DMS79 treated with DMSO at 0.1 percent for 48 hours (cell line): ENCODE data around the gene SNX9.

Experiments
- DNase-seq: peaks from one replicate; lab custom pipeline; 2025; lab: John Stamatoyannopoulos, UW

The SNX9 gene

DNA sequence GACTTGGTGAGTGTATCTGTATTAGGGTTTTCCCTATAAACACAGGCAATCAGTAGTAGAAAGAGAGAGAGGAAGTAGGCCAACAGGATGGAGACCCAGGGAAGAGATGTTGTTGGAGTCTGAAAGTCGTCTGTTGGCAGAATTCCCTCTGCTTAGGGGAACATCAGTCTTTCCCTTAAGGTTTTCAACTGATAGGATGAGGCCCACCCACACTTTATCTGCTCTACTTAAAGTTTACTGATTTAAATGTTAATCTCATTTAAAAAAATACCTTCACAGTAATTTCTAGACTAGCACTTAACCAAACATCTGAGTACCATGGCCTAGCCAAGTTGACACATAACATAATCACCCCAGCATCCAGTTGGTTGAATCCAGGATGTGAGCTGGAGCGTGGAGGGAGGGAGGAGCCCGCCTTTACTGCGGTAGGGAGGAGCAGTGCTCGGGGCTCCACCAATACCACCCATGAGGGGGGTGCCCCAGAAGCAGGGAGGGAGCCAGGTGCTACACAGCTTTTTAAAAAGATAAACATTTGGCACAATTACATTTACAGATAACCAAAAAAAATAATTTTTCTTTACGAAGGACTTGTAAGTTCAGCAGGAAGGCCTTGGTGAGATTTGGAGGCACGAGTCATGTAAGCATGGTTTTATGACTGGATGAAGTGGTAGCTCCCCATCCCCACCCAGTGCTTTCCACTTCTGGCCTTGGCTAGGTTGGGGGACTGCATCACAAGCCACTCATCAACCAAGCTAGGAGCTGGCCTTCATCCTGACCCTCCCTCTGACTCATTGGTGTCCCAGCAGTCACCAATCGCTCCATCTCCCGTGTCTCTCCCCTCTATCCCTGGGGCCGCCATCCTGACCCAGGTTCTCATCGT is 18.4 kb upstream of the SNX9 start:
- no peak for DNase-seq

DNA sequence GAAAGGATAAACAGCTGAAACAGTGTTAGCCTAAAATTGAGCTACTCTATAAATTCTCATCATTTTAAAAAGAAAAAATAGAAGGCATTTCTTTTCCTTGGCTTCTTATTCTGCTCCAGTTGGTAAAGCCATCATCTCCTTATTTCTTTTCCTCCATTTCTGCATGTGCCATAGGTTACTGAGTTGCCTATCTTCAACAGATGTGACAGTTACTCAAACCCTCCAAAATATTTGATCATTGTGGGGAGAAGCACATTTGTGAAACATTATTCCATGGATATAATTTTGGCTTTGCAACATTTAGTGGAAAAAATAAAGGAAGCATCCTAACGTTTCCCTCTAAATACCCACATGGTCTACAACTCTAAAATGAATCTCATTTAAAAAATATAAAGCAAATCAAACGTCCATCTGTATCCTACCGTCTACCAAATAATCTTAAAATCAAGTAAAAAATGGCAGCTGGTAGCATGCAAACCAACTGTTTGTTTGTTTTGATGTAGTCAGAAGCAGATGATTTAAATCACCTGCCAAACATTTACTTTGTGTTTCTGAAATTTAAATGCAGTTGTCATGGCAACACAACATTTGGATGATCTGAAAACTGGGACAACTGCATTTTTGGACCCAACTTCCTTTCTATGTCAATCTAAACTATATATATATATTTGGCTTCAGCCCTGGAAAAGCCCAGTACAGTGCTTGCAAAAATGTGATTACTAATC is 16.8 kb upstream of the SNX9 start:
- no peak for DNase-seq

GRCh38 chr6:157806856-157807215 is 16.2 kb upstream of the SNX9 start:
- DNase-seq: no peak

DNA sequence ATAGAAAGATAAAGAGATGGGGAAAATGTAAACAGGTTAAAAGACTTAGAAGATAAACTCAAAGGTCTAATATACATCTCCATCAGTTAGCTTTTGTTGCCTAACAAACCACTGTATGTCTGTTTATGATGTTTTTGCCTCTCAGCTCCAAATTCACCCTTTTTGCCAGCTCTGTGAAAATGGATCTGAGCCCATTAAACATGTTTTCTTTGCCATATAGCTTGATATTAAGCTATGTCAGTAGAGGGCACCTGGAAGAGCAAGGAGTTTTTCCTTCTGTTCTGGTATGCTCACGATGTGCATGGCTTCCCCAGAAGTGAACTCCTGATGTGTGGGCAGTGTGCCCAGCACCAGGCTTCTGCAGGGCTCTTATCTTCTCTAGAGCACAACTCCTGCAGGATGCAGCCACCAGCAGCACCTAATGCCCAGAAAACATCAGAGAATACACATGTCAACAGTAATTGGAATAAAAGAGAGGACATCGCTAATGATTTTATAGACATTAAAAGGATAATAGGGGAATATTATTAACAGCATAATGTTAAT is 14.6 kb upstream of the SNX9 start:
- no peak for DNase-seq

DNA sequence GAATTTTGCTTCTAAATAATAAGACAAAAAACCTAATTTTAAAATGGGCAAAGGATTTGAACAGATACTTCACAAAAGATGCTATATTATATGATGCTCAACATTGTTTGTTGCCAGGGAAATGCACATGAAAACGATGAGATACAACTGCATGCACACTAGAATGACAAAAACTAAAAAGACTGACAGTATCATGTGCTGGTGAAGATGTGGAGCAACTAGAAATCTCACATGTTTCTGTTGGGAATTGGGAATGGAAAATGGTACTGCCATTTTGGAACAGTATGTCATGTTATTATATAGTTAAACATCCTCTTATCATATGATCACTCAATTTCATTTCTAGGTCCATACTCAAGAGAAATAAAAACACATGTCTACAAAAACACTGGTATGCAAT is 13.4 kb upstream of the SNX9 start:
- DNase-seq: no peak

- DNase-seq: no peak
Observed at GRCh38 chr6:157811137-157811475, 11.9 kb upstream of the SNX9 start.

- no peak for DNase-seq
Observed at GRCh38 chr6:157811476-157812173, 11.4 kb upstream of the SNX9 start.

- DNase-seq: no peak
Observed at GRCh38 chr6:157812425-157813171, 10.4 kb upstream of the SNX9 start.

DNA sequence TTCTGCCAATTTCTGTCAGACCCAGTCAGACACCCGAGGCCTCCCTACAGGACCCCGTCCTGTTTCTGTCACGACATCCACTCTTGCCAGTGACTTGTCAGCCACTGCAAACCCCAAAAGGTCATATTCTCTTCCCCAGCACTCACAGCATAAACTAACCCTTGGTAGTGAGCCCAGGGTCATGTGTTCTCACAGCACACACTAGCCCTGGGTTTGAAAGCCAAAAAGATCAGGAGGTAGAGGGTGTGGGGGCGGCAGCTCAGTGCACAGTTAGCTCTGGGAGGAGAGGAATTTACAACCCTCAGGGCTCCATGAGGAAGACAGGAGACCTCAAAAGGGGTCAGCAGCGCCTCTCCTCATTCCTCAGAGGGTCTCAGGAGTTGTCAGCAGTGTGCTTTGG is 9.9 kb upstream of the SNX9 start:
- DNase-seq: no peak

DNA sequence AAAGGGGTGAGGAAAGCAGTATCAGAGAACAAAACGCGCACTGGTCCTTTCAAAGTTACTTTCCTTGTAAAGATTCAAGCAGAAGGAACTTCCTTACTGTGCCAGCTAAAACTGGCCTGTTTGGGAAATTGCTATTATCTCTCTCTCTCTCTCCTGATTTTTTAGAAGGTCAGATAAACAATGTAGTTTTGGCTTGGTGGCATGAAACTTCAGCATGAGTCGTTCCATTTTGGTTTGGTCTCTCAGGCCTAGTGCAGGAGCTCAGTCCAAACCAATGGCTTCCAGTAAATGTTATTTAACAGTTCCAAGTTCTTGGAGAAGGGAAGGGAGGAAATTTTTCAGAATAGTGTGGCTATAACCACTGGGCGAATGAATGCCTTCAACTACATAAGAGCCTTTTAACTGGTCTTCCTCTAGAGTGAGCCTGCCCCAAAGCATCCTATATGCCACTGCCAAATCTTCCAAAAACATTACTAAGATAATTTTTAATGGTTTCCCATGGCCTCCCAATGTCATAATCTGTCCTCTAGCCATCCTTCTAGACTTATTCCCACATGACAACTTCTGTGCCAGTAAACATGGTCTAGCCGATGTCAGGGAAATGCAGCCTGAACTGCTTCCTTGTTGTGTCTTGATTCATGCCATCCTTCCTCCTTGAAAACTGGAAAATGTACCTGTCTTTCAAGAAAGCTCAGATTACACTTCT is 9.1 kb upstream of the SNX9 start:
- DNase-seq: no peak

DNA sequence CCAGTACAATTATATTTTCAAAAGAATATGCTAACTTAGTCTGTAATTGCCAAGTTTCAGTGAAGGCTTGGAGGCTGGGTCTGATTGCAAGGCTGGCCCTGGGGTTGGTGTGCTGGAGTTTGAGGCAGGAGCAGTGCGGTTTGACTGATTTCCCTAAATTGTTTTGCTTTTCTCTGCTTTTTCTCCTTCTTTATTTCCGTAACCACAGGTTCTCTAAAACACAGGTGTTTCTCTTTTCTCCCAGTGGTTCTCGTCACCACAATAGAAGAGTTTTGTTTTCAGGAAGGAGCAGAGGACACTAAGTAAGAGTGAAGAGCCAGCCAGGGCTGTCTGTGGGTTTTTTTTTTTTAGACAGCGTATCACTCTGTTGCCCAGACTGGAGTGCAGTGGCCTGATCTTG is 8.2 kb upstream of the SNX9 start:
- no peak for DNase-seq

DNA sequence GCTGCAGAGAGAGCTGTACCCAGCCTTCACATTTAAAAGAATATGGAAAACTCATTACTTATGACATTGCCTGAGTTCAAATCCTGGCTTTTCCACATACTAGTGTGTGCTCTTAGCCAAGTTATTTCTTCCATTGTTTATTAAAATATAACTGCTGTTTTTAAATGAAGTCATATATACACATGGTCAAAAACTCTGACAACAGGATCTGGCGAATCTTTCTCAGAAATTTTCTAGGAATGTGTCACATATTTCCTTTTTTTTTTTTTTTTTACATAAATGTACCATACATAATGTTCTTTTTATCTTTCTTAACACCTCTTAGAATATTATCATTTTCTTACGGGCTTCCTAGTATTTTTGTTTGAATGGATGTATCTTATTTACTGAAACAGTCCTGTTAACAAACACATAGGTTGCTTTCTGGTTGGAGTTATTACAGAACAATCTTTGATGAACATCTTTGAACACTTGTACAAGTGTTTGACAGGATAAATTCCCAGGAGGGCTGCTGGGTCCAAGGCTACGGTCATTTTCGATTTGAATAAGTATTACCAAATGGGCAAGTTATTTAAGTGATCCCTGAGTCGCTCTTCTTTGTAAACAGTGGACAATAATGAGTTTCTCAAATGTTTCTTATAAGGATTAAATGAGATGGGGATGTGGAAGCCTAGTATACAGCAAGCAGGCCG is 1.6 kb upstream of the SNX9 start:
- DNase-seq: no peak

DNA sequence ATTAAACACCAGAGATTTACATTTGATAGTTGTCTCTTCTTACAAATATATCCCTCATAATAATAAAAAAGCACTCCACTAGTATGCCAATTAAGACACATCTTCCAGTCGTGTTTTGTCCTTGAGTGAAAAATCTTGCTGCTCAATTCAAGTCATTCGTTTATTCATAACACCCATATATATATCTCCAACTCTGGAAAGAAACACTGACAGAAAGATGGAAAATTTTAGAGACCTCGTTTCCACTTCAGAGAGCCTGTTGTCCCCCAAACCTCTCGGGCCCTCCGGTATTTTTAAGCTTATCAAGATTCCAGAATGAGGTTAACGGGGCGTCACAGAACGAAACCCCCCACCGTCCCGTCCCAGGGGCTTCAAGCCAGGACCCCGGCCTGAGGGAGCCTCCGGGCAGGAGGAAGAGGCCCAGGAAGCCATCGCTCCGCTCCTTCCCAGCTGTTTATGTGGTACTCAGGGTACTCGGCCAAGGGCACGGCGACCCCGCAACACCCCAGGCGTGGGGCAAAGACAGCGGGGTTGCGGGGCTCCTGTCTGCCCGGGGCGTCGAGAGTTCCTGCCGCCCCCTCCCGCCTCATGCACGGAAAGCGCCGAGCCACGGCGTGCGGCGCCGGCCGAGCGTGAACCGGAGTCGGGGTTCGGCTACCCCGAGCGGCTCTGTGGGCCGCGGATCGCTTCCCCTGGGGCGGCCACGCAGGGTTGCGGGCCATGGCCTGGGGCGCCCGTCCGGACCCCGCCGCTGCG is 623 bp upstream of the SNX9 start:
- no peak for DNase-seq

GRCh38 chr6:157823528-157824370 is 703 bp downstream of the SNX9 start:
- DNase-seq: peak; percentile 79

DNA sequence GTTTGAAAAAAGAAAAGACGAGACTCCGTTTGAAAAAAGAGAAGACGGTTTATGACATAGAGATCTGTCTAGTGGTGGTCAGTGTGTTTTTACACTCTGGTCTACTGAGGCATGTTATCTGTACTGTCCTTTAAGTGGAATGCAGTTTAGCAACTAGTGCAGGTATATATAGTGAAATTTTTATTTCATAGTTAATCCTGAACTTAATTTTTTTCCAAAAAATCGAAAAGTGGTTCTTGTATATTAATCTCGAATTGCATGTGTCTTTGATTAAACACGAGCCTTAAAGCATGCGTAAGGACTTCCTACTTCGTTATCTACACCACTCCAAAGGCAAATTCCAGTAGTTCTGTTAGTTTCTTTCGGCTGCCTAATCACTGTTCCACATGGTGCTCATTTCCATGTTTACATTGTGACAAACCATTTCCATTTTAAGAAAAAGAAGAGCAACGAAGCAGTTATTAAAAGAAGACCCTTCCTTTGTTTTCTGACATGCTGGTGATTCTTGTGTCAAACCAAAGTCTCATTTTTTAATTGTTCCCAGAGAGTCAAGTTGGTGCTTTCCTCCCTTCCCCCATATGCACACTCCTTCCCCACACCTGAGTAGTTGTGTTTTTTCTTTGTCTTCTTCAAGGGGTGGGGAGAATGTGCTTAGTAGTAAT is 2.3 kb downstream of the SNX9 start:
- no peak for DNase-seq

DNA sequence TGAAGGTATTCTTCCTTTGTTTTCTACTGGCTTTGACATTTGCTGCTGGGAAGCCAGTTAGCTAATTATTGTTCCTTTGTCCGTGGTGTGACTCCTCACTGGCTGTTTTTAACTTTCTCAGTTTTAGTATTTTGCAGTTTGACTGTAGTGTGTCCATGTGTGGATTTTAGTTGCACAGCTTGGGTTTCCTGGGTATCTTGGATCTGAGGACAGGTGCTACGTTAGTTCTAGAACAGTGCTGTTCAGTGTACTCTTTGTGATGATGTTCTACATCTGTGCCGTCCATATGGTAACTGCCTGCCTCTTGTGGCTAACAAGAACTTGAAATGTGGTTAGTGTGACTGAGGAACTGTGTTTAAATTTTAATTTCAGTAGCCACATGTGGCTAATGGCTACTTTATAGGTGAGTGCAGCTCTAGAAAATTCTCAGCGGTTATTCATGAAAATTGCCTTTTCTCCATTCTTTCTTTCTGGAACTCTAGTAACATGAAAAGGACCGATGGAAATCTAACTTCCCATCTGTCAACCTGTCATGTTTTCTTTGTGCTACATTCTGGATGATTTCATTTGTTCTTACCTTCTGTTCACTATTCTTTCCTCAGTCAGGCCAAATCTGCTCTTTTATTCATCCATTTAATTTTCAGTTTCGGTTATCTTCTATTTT is 7.4 kb downstream of the SNX9 start:
- no peak for DNase-seq

DNA sequence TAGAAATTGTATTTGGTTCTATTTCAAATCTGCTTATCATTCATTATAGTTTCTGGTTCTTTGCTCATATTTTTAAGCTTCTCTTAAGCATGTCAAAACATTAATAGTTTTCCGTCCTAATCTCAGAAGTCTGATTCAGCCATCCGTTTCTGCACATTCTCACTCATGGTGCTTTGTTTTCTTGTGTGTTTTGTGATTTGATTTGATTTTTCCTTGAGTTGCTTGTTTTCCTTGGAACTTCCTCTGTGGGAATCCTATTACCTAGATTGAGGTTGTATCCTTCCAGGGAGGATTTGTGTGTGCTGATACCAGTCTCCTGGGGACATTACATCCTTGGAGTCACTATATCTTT is 7.9 kb downstream of the SNX9 start:
- DNase-seq: no peak
